ENCODE results near the gene COG8. TPM values are rescaled to one million over a fixed set of nuclear protein-coding genes. Genes with fewer than 3 reads are reported as not detected.

The COG8 gene
- polyA plus RNA-seq, 3 donors, result 11.9 to 24.1 (median 21.6) TPM

DNA sequence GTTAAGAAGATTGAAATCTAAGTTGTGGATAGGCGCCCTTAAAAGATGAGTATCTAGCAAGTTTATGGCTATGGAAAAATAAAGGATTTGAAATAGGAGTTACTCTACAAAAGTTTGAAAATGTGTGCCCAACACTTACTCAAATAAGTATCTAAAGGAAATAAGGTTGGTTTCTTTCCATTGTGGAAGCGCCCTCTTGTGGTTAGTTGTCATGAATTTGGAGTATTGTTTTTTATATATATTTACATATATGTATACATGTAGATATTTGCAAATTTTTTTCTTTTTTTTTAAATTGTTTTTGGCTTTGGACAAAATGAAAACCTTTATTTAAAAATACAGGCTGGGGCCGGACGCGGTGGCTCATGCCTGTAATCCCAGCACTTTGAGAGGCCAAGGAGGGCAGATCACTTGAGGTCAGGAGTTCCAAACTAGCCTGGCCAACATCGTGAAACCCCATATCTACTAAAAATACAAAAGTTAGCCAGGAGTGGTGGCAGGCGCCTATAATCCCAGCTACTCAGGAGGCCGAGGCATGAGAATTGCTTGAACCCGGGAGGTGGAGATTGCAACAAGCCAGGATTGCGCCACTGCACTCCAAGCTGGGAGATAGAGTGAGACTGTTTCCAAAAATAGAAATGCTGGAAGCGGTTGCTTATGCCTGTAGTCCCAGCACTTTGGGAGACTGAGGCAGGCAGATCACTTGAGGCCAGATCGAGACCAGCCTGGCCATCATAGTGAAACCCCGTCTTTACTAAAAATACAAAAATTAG is 52.2 kb downstream of the COG8 start:
- H3K27me3 ChIP-seq (ENCODE audit: control insufficient read depth in 2 of 2, insufficient read depth in 2 of 2, low read length in 2 of 2), result no peaks in the 10 kb centered on the region
- WGBS (ENCODE audit: insufficient coverage), result 45% methylated on average over 7 of the region's 13 CpGs
- intact Hi-C loops (cut with micrococcal nuclease), result loop anchor here (1.0 to 5.0 kb wide), 2 partner anchors 135 to 137 kb away; no protein-coding TSS in a partner anchor

DNA sequence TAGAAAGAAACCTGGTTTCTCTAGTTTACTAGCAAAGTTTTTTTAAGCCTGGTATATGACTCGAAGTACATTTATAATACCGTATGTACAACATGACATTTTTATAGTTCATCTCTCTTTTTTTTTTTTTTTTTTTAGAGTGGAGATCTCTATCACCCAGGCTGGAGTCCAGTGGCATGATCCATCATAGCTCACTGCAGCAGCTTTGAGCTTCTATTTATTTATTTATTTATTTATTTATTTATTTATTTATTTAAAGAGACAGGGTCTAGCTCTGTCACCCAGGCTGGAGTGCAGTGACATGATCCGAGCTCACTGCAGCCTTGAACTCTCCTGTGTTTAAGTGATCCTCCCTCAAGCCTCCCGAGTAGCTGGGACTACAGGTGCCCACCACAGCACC is 54.1 kb downstream of the COG8 start:
- no peak overlapping the region for H3K4me3 Mint-ChIP-seq
- Histone ChIP-seq H3K79me2 (ENCODE audit: insufficient read depth, low read length) (no peaks in the 10 kb centered on the region), H3K4me2 (replicated peaks; ENCODE audit: extremely low read depth, low read length, poor library complexity, severe bottlenecking) (no peak overlapping the region), H4K20me1 (ENCODE audit: insufficient read depth, low read length) (no peaks in the 10 kb centered on the region), H3K9ac (ENCODE audit: insufficient read depth, low read length, poor library complexity, severe bottlenecking) (no peak overlapping the region), H3K9me3 (replicated peaks in 1 of 2; ENCODE audit: control insufficient read depth in 1 of 2, insufficient read depth in 1 of 2, low read length in 2 of 2) (no peaks in the 10 kb centered on the region), H3K4me3 (replicated peaks in 1 of 3; ENCODE audit: low read depth in 2 of 3, low read length in 3 of 3) (no peak overlapping the region), H3K36me3 (replicated peaks in 1 of 2; ENCODE audit: control insufficient read depth in 1 of 2, insufficient read depth in 2 of 2, low read length in 2 of 2) (no peaks in the 10 kb centered on the region), H2AFZ (ENCODE audit: insufficient read depth, low read depth, low read length, poor library complexity, severe bottlenecking) (no peak overlapping the region), H3K27me3 (ENCODE audit: control insufficient read depth in 2 of 2, insufficient read depth in 2 of 2, low read length in 2 of 2) (no peaks in the 10 kb centered on the region), H3K27ac (ENCODE audit: low read depth in 1 of 2, low read length in 2 of 2) (no peak overlapping the region), H3K4me1 (ENCODE audit: control insufficient read depth in 1 of 2, insufficient read depth in 2 of 2, low read length in 2 of 2) (peaks cover 5 to 6% of the 10 kb centered on the region in 2 donors)
- intact Hi-C loops (cut with micrococcal nuclease), result loop anchor here in 1 of 2 donors (5.0 kb wide), 1 partner anchor 133 kb away; no protein-coding TSS in a partner anchor
- H3K36me3 Mint-ChIP-seq, result peaks cover 3 to 7% of the 10 kb centered on the region in 2 donors
- peaks cover 5% of the 10 kb centered on the region for H3K4me1 Mint-ChIP-seq
- no peak for DNase-seq
- peaks cover 0 to 6% (median 1%) of the 10 kb centered on the region in 7 donors for H3K9me3 Mint-ChIP-seq
- peaks cover 0 to 8% (median 5%) of the 10 kb centered on the region in 3 donors for H3K27me3 Mint-ChIP-seq (ENCODE audit: low read depth in 3 of 3)
- TF ChIP-seq, protein P1, sequence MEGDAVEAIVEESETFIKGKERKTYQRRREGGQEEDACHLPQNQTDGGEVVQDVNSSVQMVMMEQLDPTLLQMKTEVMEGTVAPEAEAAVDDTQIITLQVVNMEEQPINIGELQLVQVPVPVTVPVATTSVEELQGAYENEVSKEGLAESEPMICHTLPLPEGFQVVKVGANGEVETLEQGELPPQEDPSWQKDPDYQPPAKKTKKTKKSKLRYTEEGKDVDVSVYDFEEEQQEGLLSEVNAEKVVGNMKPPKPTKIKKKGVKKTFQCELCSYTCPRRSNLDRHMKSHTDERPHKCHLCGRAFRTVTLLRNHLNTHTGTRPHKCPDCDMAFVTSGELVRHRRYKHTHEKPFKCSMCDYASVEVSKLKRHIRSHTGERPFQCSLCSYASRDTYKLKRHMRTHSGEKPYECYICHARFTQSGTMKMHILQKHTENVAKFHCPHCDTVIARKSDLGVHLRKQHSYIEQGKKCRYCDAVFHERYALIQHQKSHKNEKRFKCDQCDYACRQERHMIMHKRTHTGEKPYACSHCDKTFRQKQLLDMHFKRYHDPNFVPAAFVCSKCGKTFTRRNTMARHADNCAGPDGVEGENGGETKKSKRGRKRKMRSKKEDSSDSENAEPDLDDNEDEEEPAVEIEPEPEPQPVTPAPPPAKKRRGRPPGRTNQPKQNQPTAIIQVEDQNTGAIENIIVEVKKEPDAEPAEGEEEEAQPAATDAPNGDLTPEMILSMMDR (IDR thresholded peaks at IDR 0.05), result no peak
- no CpG with 5 or more reads among the region's 4 CpGs for WGBS (ENCODE audit: insufficient coverage)
- H3K27ac Mint-ChIP-seq, result no peak overlapping the region

More for the DNA sequence above, 52.2 kb downstream of the COG8 start:
- TF ChIP-seq, protein P1 (IDR thresholded peaks at IDR 0.05), result peak; percentile 80
- Histone ChIP-seq H3K4me2 (replicated peaks; ENCODE audit: extremely low read depth, low read length, poor library complexity, severe bottlenecking) (no peak overlapping the region), H3K9me3 (replicated peaks in 1 of 2; ENCODE audit: control insufficient read depth in 1 of 2, insufficient read depth in 1 of 2, low read length in 2 of 2) (no peaks in the 10 kb centered on the region), H3K9ac (ENCODE audit: insufficient read depth, low read length, poor library complexity, severe bottlenecking) (no peak overlapping the region), H3K27ac (ENCODE audit: low read depth in 1 of 2, low read length in 2 of 2) (no peak overlapping the region), H4K20me1 (ENCODE audit: insufficient read depth, low read length) (no peaks in the 10 kb centered on the region), H2AFZ (ENCODE audit: insufficient read depth, low read depth, low read length, poor library complexity, severe bottlenecking) (no peak overlapping the region), H3K4me3 (replicated peaks in 1 of 3; ENCODE audit: low read depth in 2 of 3, low read length in 3 of 3) (no peak overlapping the region), H3K79me2 (ENCODE audit: insufficient read depth, low read length) (no peaks in the 10 kb centered on the region), H3K4me1 (ENCODE audit: control insufficient read depth in 1 of 2, insufficient read depth in 2 of 2, low read length in 2 of 2) (peaks cover 5 to 6% of the 10 kb centered on the region in 2 donors), H3K36me3 (replicated peaks in 1 of 2; ENCODE audit: control insufficient read depth in 1 of 2, insufficient read depth in 2 of 2, low read length in 2 of 2) (no peaks in the 10 kb centered on the region)
- peaks cover 0 to 2% (median 0%) of the 10 kb centered on the region in 7 donors for H3K9me3 Mint-ChIP-seq
- peaks cover 5% of the 10 kb centered on the region for H3K4me1 Mint-ChIP-seq
- no peak overlapping the region for H3K4me3 Mint-ChIP-seq
- peaks cover 0 to 11% (median 5%) of the 10 kb centered on the region in 3 donors for H3K27me3 Mint-ChIP-seq (ENCODE audit: low read depth in 3 of 3)
- no peak overlapping the region for H3K27ac Mint-ChIP-seq
- peak; percentile 30 to 49 (median 44) for DNase-seq
- peaks cover 3 to 7% of the 10 kb centered on the region in 2 donors for H3K36me3 Mint-ChIP-seq
